Measurements from ENCODE around the gene OPCML.

Gene OPCML

GRCh38 chr11:132459736-132460135 is 1072.6 kb downstream of the OPCML start:
- no peak overlapping the region for H2AFZ ChIP-seq (ENCODE audit: low read length)
- no peak overlapping the region for H3K4me2 ChIP-seq (ENCODE audit: low read length)
- H3K4me3 ChIP-seq (ENCODE audit: low read depth, low read length, poor library complexity, severe bottlenecking): no peak overlapping the region
- H3K4me1 ChIP-seq (ENCODE audit: insufficient read depth, low read length, severe bottlenecking): no peaks in the 10 kb centered on the region
- TF ChIP-seq, protein P1, sequence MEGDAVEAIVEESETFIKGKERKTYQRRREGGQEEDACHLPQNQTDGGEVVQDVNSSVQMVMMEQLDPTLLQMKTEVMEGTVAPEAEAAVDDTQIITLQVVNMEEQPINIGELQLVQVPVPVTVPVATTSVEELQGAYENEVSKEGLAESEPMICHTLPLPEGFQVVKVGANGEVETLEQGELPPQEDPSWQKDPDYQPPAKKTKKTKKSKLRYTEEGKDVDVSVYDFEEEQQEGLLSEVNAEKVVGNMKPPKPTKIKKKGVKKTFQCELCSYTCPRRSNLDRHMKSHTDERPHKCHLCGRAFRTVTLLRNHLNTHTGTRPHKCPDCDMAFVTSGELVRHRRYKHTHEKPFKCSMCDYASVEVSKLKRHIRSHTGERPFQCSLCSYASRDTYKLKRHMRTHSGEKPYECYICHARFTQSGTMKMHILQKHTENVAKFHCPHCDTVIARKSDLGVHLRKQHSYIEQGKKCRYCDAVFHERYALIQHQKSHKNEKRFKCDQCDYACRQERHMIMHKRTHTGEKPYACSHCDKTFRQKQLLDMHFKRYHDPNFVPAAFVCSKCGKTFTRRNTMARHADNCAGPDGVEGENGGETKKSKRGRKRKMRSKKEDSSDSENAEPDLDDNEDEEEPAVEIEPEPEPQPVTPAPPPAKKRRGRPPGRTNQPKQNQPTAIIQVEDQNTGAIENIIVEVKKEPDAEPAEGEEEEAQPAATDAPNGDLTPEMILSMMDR (IDR thresholded peaks at IDR 0.05; ENCODE audit: low read length): no peak
- no peak for TF ChIP-seq EZH2 (IDR thresholded peaks at IDR 0.05; ENCODE audit: borderline replicate concordance, low read length)
- H3K9me2 ChIP-seq (ENCODE audit: low read depth, low read length): no peaks in the 10 kb centered on the region
- H3K9ac ChIP-seq (ENCODE audit: low read length): no peak overlapping the region
- H3K79me2 ChIP-seq (ENCODE audit: insufficient read depth, low read length): no peaks in the 10 kb centered on the region
- H4K20me1 ChIP-seq (ENCODE audit: insufficient read depth, low read length): no peaks in the 10 kb centered on the region
- H3K36me3 ChIP-seq (ENCODE audit: insufficient read depth, low read length): no peaks in the 10 kb centered on the region
- no peaks in the 10 kb centered on the region for H3K27me3 ChIP-seq (ENCODE audit: insufficient read depth, low read length)
- no peak overlapping the region for H3K27ac ChIP-seq (ENCODE audit: low read depth, low read length, poor library complexity, severe bottlenecking)
- H3F3A ChIP-seq (ENCODE audit: insufficient read depth, low read length): no peaks in the 10 kb centered on the region
- no peaks in the 10 kb centered on the region for H3K9me3 ChIP-seq (ENCODE audit: low read length)

- Histone ChIP-seq H3K4me1 (ENCODE audit: insufficient read depth, low read length, severe bottlenecking) (no peaks in the 10 kb centered on the region), H3K4me3 (ENCODE audit: low read depth, low read length, poor library complexity, severe bottlenecking) (no peak overlapping the region), H3K9me3 (ENCODE audit: low read length) (no peaks in the 10 kb centered on the region), H4K20me1 (ENCODE audit: insufficient read depth, low read length) (no peaks in the 10 kb centered on the region), H3K27ac (ENCODE audit: low read depth, low read length, poor library complexity, severe bottlenecking) (no peak overlapping the region), H2AFZ (ENCODE audit: low read length) (no peak overlapping the region), H3K4me2 (ENCODE audit: low read length) (no peak overlapping the region), H3K36me3 (ENCODE audit: insufficient read depth, low read length) (no peaks in the 10 kb centered on the region), H3K9me2 (ENCODE audit: low read depth, low read length) (no peaks in the 10 kb centered on the region), H3F3A (ENCODE audit: insufficient read depth, low read length) (no peaks in the 10 kb centered on the region), H3K79me2 (ENCODE audit: insufficient read depth, low read length) (no peaks in the 10 kb centered on the region), H3K27me3 (ENCODE audit: insufficient read depth, low read length) (no peaks in the 10 kb centered on the region), H3K9ac (ENCODE audit: low read length) (no peak overlapping the region)
- TF ChIP-seq, protein P1 (IDR thresholded peaks at IDR 0.05; ENCODE audit: low read length): no peak
- no peak for TF ChIP-seq EZH2 (IDR thresholded peaks at IDR 0.05; ENCODE audit: borderline replicate concordance, low read length)
Observed at GRCh38 chr11:132457445-132457844, 1074.9 kb downstream of the OPCML start.

- TF ChIP-seq, protein P1 (IDR thresholded peaks at IDR 0.05; ENCODE audit: low read length): no peak
- TF ChIP-seq EZH2 (IDR thresholded peaks at IDR 0.05; ENCODE audit: borderline replicate concordance, low read length): no peak
- Histone ChIP-seq H3K9me3 (ENCODE audit: low read length) (no peaks in the 10 kb centered on the region), H4K20me1 (ENCODE audit: insufficient read depth, low read length) (no peaks in the 10 kb centered on the region), H3K27ac (ENCODE audit: low read depth, low read length, poor library complexity, severe bottlenecking) (no peak overlapping the region), H3K9me2 (ENCODE audit: low read depth, low read length) (no peaks in the 10 kb centered on the region), H3K27me3 (ENCODE audit: insufficient read depth, low read length) (no peaks in the 10 kb centered on the region), H3K4me2 (ENCODE audit: low read length) (no peak overlapping the region), H3F3A (ENCODE audit: insufficient read depth, low read length) (no peaks in the 10 kb centered on the region), H3K4me1 (ENCODE audit: insufficient read depth, low read length, severe bottlenecking) (no peaks in the 10 kb centered on the region), H3K36me3 (ENCODE audit: insufficient read depth, low read length) (no peaks in the 10 kb centered on the region), H2AFZ (ENCODE audit: low read length) (no peak overlapping the region), H3K4me3 (ENCODE audit: low read depth, low read length, poor library complexity, severe bottlenecking) (no peak overlapping the region), H3K79me2 (ENCODE audit: insufficient read depth, low read length) (no peaks in the 10 kb centered on the region), H3K9ac (ENCODE audit: low read length) (no peak overlapping the region)
Observed at GRCh38 chr11:132456751-132457328, 1075.5 kb downstream of the OPCML start.

Measured in OCI-LY1 (cell line).